Measurements from ENCODE around the gene ZNF785.

- TF ChIP-seq CTCF (IDR thresholded peaks at IDR 0.05) (no peak), POLR2A (IDR thresholded peaks at IDR 0.05) (no peak), EP300 (IDR thresholded peaks at IDR 0.05) (no peak)
Measured at GRCh38 chr16:30601966-30602365, 16.5 kb upstream of the ZNF785 start.
